Fibroblast of skin of left quadriceps (primary cell): ENCODE measurements around the gene SUN5.

Source experiments
- DNase-seq, 2 experiments: peaks; one replicate each; pipeline ENCODE4 v3.0.0-alpha.2; 2013; ENCODE audit warnings: low read depth in 2 of 2

Gene SUN5

GRCh38 chr20:33014336-33015113 is 10.3 kb upstream of the SUN5 start:
- DNase-seq: no peak

DNA sequence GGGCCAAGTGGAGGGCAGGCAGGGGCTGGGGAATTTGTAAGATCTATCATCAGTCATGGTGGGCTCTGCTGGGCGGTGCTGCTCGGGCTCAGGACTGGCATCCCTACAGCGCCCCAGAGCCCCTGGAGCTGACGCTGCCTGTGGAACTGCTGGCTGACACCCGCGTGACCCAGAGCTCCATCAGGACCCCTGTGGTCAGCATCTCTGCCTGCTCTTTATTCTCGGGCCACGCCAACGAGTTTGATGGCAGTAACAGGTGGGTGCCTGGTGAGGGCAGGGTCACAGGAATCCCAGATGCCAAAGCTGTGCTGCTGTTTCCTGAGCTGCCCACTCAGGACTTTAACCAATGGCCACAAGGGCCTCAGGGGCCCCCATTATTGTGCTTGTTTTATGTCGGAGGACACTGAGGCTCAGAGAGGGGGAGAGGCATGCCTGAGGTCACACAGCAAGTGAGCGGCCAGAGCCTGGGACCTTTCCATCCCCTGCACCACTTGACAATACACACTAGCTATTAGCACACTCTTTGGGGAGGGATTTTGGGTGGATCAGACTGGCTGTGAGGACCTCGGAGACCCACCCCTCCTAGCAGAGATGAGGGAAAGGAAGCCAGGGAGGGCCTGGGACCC is 9.6 kb upstream of the SUN5 start:
- DNase-seq: no peak

DNA sequence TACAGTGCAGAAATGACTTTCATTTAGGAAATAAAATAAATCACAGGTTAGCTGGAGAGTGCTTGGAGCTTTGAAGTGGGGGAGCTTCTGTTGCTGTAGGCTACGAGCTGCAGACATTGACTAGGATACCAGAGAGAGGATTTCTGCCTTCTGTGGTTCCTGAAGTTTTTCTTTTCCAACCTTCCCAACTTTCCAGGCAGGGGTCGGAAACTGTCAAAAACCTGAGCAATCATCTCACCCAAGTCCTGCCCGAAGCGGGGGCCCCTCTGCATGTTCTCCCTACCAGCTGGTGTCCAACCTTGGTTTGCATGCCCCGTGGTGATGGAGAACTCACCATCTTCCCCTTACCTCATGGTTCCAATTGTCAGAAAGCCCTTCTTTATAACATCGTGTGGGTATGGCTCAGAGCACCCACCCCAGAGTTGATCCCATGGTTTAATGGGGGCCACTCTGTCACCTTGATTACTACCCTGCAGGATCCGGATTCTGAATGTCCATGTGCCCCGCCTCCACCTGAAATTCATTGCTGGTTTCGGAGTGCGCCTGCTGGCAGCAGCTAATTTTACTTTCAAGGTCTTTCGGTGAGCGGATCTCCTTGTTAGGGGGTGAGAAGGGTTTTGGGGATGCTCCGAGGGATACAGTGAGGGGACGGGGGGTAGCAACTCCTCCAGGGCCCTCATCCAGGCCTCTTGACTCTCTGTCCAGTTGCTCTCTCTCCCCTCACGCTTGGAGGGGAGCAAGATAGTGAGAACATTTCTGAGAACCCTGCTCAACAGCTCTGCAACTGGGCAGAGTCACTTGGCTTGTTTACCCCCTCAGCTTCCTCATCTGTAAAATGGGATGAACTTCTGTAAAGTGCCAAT is 8.3 kb upstream of the SUN5 start:
- no peak for DNase-seq

- DNase-seq: no peak
These were observed 6.6 kb upstream of the SUN5 start for GRCh38 chr20:33010674-33011449.

GRCh38 chr20:33010133-33010504 is 5.9 kb upstream of the SUN5 start:
- no peak for DNase-seq

DNA sequence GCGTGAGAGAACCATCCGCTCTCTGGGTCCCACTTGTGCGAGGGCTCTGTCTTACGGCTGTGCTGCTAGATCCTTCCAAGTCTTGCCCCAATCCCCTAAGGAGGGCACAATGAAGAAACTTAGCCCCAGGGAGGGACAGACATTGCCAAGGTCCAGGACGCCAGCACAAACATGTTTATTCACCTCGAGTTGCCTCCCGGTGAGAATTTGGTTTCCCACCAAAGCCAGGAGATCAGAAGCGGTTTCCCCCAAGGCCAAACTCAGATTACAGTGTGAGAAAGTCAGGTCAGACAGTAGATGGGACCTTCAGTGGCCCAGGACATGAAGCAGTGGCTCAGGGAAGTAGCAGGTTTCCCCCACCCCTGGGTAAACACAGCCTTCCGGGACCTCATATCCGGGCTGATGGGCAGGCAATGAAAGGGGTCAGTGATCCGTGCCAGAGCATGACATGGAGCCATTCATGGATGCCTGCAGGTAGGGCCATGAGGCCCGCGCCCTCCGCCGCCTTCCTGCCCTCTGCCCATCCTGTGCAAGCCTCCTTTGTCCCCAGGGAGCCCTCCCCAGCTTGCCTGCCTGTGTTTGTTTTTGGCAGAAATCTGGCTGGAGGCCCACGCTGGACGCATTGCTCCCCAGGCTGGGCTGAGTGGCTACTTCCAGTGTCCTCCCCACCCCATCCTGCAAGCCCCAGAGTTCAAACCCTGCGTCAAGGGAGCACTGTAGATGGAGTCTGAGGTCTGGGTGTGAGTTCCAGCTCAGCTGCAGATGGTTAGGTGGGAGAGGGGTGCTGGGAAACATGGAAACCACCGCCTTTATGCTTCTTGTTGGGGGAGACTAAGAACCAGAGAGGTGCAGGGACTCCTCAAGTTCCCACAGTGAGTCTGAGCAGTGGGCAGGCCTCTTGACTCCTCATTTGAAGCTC is 5.2 kb upstream of the SUN5 start:
- no peak for DNase-seq

GRCh38 chr20:33008336-33009213 is 4.3 kb upstream of the SUN5 start:
- no peak for DNase-seq

DNA sequence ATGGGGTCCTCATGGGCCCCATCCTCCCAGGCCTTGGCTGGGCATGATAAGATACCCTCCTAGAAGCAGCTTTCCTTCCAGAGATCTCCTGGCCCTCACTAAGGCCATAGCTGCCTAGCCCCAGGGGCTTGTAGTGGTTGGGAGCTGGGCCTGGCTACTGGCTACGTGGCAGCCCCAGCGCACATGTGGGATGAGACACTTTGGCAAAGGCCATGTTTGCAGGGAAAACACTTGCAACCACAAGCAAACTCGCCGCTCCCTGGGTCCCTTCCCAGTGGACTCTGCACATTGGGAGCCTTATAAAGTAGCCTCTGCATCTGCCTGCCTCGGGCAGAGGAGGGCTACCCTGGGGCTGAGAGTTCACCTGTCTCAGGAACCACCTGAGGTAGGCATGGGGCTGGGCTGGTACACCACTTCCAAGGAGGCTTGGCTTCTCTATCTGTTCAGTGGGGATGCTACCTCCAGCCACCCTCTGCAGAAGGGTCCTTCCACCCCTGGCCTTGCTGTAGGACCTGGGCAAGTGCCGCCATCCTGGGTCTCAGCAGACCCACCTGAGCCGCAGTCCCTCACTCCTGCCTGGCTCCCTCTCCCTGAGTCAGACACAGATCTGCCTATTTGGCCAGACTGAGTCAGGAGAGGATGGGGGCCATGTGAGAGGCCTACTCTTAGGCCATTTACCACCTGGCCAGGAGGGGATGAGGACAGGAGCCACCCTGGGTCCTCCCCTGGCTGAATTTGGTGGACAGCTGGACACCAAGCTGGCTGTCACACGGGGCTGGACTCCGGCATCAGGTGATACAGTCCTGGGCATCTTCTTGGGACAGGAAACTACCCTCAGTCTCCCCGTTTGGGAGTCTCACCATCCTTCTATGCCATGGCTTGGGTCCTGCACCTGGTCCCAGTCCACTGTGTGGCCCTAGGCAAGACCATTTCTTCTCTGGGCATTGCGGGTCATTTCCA is 3.4 kb upstream of the SUN5 start, which contains the start of gene BPIFB2:
BPIFB2 (plus strand) TSS at position 329 of the 960 bp plus-strand sequence. CDS start 871 bp downstream, outside the sequence.
- DNase-seq: no peak

- DNase-seq: no peak
These were observed 2.6 kb upstream of the SUN5 start for GRCh38 chr20:33006776-33007375.

GRCh38 chr20:33005908-33006775 is 1.9 kb upstream of the SUN5 start:
- DNase-seq: no peak

DNA sequence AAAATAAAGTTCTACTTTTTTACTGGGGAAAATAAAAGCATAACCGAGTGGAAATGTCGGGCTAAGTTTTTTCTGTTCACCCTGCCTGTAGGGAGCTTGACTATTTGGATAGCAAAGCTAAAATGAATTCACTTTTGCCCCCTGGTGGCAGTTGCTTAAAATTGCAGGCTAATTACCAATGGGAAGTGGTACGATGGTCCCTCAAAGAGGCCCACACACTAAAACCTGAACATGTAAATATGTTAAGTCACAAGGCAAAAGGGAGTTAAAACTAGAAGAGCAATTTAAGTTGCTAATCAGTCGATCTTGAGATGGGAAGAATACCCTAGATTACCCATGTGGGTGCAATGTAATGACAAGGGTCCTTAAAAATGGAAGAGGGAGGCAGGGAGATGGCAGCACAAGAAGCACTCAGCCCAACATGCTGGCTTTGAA is 916 bp upstream of the SUN5 start:
- DNase-seq: no peak

- no peak for DNase-seq
These were observed 2.0 kb downstream of the SUN5 start for GRCh38 chr20:33002087-33002808.

GRCh38 chr20:33000802-33001466 is 3.3 kb downstream of the SUN5 start:
- no peak for DNase-seq

DNA sequence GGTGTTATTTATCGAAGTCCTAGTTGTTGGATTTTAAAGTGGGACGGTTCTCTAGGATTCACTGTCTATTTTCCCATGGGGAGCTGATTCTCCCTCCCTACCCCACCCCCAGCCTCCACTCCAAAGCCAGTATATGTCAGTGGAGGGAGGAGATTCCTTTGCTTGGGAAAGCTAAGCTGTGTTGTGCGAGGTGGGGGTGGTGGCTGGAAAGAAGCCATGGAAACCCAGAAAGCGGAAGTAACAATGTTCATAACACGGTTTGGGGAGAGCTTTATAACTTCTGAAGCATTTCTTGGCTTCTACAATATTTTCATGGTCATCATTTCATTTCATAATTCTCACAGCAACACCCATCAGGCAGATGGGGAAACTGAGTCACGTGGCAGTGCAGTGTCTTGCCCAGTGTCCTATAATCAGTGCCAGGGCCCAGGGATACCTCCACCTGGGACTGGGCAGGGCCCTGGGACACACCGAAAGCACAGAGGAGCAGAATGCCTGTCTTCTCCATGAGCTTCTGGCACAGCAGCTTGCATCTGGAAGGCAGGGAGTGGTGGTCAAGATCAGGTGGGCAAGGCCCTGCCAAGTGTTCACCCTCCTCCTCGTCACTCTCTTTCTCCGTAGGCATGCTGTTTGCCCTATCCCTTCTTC is 4.5 kb downstream of the SUN5 start:
- no peak for DNase-seq

DNA sequence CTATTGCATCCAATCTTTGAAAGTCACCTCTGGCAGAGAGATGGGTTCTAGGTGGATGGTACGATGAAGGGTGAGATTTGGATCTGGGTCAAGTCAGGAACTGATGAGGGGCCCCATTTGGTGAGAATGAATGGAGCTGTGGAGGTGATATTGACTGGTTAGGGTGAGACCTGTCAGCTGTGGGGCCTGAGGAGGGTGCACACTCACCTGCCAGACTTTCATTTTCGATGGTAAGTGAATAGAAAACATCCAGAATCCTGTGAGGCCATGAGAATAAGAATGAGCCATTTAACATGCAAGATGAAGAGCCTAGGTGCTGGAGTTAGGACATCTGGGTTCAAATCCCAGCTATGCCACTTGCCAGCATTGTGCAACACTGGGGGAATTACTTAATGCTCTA is 6.8 kb downstream of the SUN5 start:
- no peak for DNase-seq
